BJ (cell line): ENCODE measurements around the gene BRD4. TPM values are rescaled to one million over a fixed set of nuclear protein-coding genes. Genes with fewer than 3 reads are reported as not detected.

ENCODE experiments used
- CTCF ChIA-PET: fragments of 350-600 bp; formaldehyde crosslinking; extraction: SDS; loops from one replicate; lab custom pipeline; 2021; ENCODE audit warnings: antibody characterized with exemption, inconsistent platforms; lab: Yijun Ruan, JAX
- POLR2A ChIA-PET: fragments of 300-600 bp; sonication (Branson Sonifier 250); formaldehyde crosslinking; extraction: SDS; loops from one replicate; lab custom pipeline; 2021; ENCODE audit warnings: antibody characterized with exemption; lab: Charles Lee
- DNase-seq: peaks from one replicate; pipeline ENCODE4 v3.0.0-alpha.2; 2011; ENCODE audit warnings: low read depth
- H3K27me3 ChIP-seq: 2 replicates; pipeline ENCODE4 v1.6.0; 2011; ENCODE audit warnings: low read length; ENCODE audit not compliant: control insufficient read depth, insufficient read depth
- H3K36me3 ChIP-seq: 2 replicates; pipeline ENCODE4 v1.5.1; 2011; ENCODE audit warnings: low read length; ENCODE audit not compliant: control insufficient read depth, insufficient read depth
- H3K4me3 ChIP-seq: 2 replicates; pipeline ENCODE4 v1.5.1; 2011; ENCODE audit warnings: low read depth, mild to moderate bottlenecking, control low read depth, low read length
- polyA plus RNA-seq: library from polyadenylated mRNA; depleted of rRNA; stranded (reverse); fragments of >200 nt; gene quantifications from 2 replicates; pipeline ENCODE4 v1.2.3, GENCODE V29; 2011
- TF ChIP-seq, protein P1 (sequence below): IDR thresholded peaks from 2 replicates; pipeline ENCODE4 v1.5.1; 2011; ENCODE audit warnings: low read depth, mild to moderate bottlenecking, control low read depth, inconsistent platforms, low read length, moderate library complexity; ENCODE audit not compliant: insufficient read depth

The BRD4 gene
- polyA plus RNA-seq, 1 experiment = 9.5 TPM

DNA sequence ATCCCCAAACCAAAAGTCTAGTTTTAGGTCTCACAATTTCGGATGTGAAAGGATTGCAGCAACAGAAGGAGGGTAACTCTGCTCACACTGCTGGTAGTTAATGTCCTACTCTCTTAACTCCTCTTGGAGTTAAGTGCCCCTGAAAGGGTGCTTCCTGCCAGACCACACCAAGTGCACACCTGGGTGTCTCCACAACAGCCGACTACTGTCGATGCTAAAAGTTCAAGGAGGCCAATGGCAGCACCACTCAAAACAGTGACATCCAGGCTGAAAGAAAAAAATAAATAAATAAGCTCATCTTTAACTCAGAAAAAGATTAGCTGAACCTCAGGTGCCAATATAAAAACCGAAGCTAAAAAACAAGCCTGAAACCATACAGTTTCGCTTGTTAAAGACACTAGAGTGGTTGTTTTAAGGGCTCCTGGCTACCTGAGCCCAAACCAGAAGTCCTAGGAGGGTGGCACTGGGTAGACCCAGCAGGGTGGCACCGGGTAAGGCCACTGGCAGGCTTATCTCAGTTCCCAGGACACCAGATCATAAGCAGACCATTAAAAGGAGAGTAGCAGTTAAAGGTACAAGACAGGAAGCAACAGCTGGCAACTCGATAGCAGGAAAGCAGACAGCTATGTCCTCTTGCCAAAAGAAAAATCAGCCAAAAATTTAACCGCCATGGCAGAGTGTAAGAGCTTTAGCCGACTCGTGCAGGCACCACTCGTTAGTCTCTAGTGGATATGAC lies 39.3 kb downstream of the BRD4 start:
- TF ChIP-seq, protein P1, sequence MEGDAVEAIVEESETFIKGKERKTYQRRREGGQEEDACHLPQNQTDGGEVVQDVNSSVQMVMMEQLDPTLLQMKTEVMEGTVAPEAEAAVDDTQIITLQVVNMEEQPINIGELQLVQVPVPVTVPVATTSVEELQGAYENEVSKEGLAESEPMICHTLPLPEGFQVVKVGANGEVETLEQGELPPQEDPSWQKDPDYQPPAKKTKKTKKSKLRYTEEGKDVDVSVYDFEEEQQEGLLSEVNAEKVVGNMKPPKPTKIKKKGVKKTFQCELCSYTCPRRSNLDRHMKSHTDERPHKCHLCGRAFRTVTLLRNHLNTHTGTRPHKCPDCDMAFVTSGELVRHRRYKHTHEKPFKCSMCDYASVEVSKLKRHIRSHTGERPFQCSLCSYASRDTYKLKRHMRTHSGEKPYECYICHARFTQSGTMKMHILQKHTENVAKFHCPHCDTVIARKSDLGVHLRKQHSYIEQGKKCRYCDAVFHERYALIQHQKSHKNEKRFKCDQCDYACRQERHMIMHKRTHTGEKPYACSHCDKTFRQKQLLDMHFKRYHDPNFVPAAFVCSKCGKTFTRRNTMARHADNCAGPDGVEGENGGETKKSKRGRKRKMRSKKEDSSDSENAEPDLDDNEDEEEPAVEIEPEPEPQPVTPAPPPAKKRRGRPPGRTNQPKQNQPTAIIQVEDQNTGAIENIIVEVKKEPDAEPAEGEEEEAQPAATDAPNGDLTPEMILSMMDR = no peak
- Histone ChIP-seq H3K36me3 (0 out of 2 replicates have a peak, but pooled peaks cover 1% of the 10 kb centered on the region), H3K27me3 (no peaks in the 10 kb centered on the region), H3K4me3 (no peak overlapping the region)
- ChIA-PET CTCF (interaction anchor here (1.0 to 1.1 kb wide), 2 partner anchors 39 to 40 kb away, joined by 4 to 6 read pairs; partner anchors contain the start of gene BRD4), POLR2A (no interaction called here)
- no peak for DNase-seq

DNA sequence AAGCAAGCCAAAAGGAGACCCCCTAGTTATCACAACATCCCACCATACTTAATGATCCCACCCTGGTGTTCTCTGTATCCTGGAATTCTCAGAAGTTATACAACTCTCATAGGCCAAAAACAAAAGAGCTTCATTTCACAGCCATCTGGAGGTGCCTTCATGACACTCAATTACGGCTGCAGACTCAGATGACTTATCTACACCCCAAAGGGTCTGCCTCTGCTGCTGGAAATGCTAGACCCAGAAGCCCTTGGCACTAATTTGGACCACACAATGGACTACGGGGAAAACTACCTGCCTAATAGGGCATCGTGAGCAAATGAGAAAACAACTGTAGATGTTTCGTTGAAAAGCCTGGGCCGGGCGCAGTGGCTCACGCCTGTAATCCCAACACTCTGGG lies 40.2 kb downstream of the BRD4 start:
- no peak for DNase-seq
- CTCF ChIA-PET = interaction anchor here (0.9 kb wide), 1 partner anchor 10 kb away, joined by 3 read pairs; no protein-coding TSS in a partner anchor
- no peak overlapping the region for H3K4me3 ChIP-seq
- TF ChIP-seq, protein P1 = no peak
- POLR2A ChIA-PET = no interaction called here
- 0 out of 2 replicates have a peak, but pooled peaks cover 1% of the 10 kb centered on the region for H3K36me3 ChIP-seq
- H3K27me3 ChIP-seq = no peaks in the 10 kb centered on the region

DNA sequence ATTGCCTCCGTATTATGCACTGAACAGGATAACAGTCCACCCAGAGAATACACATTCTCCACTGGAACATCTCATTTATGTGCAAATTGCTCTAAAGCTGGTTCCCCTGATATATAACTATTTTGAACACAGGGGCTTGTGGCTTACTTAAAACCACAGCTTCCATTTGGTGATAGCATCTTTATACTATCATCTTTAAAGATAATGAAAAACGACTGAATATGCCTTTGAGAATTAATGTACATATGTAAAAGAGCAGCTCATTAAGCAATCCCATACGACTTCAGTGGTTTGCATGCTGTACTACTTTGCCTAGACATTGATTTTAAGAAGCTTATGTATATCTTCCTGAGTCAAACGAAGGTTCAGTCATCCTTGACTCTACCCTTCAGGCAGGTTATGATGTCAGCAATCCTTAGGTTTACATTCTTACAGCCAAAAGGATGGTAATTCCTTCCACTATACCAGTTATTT lies 40.8 kb downstream of the BRD4 start:
- H3K36me3 ChIP-seq = 0 out of 2 replicates have a peak, but pooled peaks cover 1% of the 10 kb centered on the region
- TF ChIP-seq, protein P1 = no peak
- CTCF ChIA-PET = interaction anchor here (0.9 kb wide), 1 partner anchor 9 kb away, joined by 3 read pairs; no protein-coding TSS in a partner anchor
- no peak overlapping the region for H3K4me3 ChIP-seq
- H3K27me3 ChIP-seq = no peaks in the 10 kb centered on the region
- POLR2A ChIA-PET = no interaction called here
- no peak for DNase-seq

DNA sequence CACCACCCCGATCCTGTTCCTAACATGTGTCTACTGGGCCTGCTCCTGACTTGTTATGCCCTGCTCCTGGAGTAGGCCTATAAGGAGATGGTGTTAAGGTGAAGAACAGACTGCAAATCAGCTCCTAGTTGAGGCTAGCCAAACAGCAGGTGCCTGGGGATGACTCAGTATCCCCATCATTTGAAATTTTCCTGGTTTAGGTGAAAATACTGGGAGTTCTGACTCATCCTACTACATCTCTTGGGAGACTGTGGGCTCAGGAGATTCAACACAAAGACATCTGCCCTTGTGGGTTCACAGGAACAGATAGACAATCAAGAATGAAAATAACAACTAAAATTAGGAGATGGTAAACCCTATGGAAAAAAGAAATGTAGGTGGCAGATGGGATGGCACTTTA lies 41.2 kb downstream of the BRD4 start:
- Histone ChIP-seq H3K36me3 (no peaks in the 10 kb centered on the region), H3K4me3 (no peak overlapping the region), H3K27me3 (no peaks in the 10 kb centered on the region)
- CTCF ChIA-PET = no interaction called here
- no peak for DNase-seq
- POLR2A ChIA-PET = no interaction called here
- TF ChIP-seq, protein P1 = no peak

DNA sequence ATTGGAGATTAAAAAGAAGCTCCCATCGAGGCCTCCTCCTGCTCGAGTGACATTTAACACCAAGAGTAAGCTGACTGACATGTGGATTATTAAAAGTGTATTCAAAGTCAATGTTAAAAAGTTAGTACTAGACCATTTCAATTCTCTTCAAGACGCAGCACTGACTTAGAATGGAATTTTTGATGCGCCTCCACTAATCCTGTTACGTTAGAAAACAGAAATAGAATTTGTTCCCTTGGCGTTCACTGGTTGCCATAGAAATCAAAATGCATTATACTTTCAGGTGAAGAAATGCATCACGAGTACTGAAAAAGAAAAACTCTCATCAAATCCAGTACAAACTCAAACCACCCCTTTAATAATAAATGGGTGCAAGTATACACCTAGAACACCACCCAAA lies 42.2 kb downstream of the BRD4 start:
- Histone ChIP-seq H3K36me3 (no peaks in the 10 kb centered on the region), H3K27me3 (no peaks in the 10 kb centered on the region), H3K4me3 (no peak overlapping the region)
- no peak for DNase-seq
- POLR2A ChIA-PET = no interaction called here
- CTCF ChIA-PET = no interaction called here
- TF ChIP-seq, protein P1 = no peak
